GM19043 (cell line): ENCODE results near the gene FAM161B.
"Not testable (repeated sequence)": the region's sequence is repeated elsewhere in the genome, so short reads cannot be mapped to it uniquely, and the experiment has no call there.

ENCODE experiments used
- ATAC-seq: cut with Tn5 transposase; IDR thresholded peaks from one replicate; pipeline ENCODE4 v1.9.1; 2021; ENCODE audit warnings: low read depth; ENCODE audit not compliant: unreplicated experiment

Gene FAM161B

GRCh38 chr14:73944432-73945158 lies 5.3 kb downstream of the FAM161B start:
- no peak for ATAC-seq

- ATAC-seq: no peak
Observed at GRCh38 chr14:73943083-73943482, 6.8 kb downstream of the FAM161B start.

GRCh38 chr14:73942180-73942579 lies 7.7 kb downstream of the FAM161B start:
- no peak for ATAC-seq

GRCh38 chr14:73937012-73937411 lies 12.9 kb downstream of the FAM161B start:
- no peak for ATAC-seq

- no peak for ATAC-seq
Observed at GRCh38 chr14:73936548-73936947, 13.3 kb downstream of the FAM161B start.

- no peak for ATAC-seq
Observed at GRCh38 chr14:73935666-73936065, 14.2 kb downstream of the FAM161B start.

GRCh38 chr14:73924337-73924736 lies 25.6 kb downstream of the FAM161B start:
- no peak for ATAC-seq

GRCh38 chr14:73919457-73919856 lies 30.4 kb downstream of the FAM161B start:
- ATAC-seq: not testable (repeated sequence)

GRCh38 chr14:73916324-73916723 lies 33.6 kb downstream of the FAM161B start:
- no peak for ATAC-seq

- no peak for ATAC-seq
Observed at GRCh38 chr14:73913256-73913655, 36.6 kb downstream of the FAM161B start.

GRCh38 chr14:73909681-73910080 lies 40.2 kb downstream of the FAM161B start:
- no peak for ATAC-seq

- ATAC-seq: no peak
Observed at GRCh38 chr14:73903028-73903427, 46.9 kb downstream of the FAM161B start.

- no peak for ATAC-seq
Observed at GRCh38 chr14:73896521-73896920, 53.4 kb downstream of the FAM161B start.

- no peak for ATAC-seq
Observed at GRCh38 chr14:73895939-73896338, 54.0 kb downstream of the FAM161B start.

GRCh38 chr14:73894180-73894687 lies 55.7 kb downstream of the FAM161B start:
- ATAC-seq: not testable (repeated sequence)

GRCh38 chr14:73889376-73889775 lies 60.5 kb downstream of the FAM161B start:
- ATAC-seq: no peak

GRCh38 chr14:73888971-73889370 lies 60.9 kb downstream of the FAM161B start:
- ATAC-seq: no peak

- no peak for ATAC-seq
Observed at GRCh38 chr14:73888460-73888725, 61.5 kb downstream of the FAM161B start.

GRCh38 chr14:73887694-73888459 lies 62.0 kb downstream of the FAM161B start:
- no peak for ATAC-seq

GRCh38 chr14:73887318-73887616 lies 62.6 kb downstream of the FAM161B start:
- no peak for ATAC-seq

GRCh38 chr14:73886449-73887317 lies 63.2 kb downstream of the FAM161B start, which contains the start of gene ZNF410:
TSS of gene ZNF410 (plus strand) at chr14:73886859. CDS start at chr14:73892176, 5,317 bp downstream.
- peak; percentile 96 for ATAC-seq
